ENCODE measurements around the gene TMEM175.

GRCh38 chr4:988726-989721 lies 56.8 kb downstream of the TMEM175 start:
- TF ChIP-seq POLR2AphosphoS5 (IDR thresholded peaks at IDR 0.05; ENCODE audit: low read depth) (no peak), CTCF (IDR thresholded peaks at IDR 0.05; ENCODE audit: insufficient read depth, low read length) (no peak), REST (IDR thresholded peaks at IDR 0.05; ENCODE audit: insufficient replicate concordance, low read depth) (no peak)

Measured in HL-60 (cell line).